GM18499 (cell line): ENCODE results near the gene ERC2.

Experiments
- ATAC-seq: cut with Tn5 transposase; IDR thresholded peaks from one replicate; pipeline ENCODE4 v1.9.1; 2021; ENCODE audit warnings: moderate number of reproducible peaks; ENCODE audit not compliant: insufficient read depth, unreplicated experiment

The ERC2 gene

GRCh38 chr3:55647670-55648069 lies 820.6 kb downstream of the ERC2 start:
- ATAC-seq = no peak

- no peak for ATAC-seq
Measured at GRCh38 chr3:55647063-55647462, 821.2 kb downstream of the ERC2 start.

GRCh38 chr3:55646121-55646520 lies 822.1 kb downstream of the ERC2 start:
- no peak for ATAC-seq

GRCh38 chr3:55645422-55645821 lies 822.8 kb downstream of the ERC2 start:
- no peak for ATAC-seq

- no peak for ATAC-seq
Measured at GRCh38 chr3:55643283-55643682, 825.0 kb downstream of the ERC2 start.

GRCh38 chr3:55641964-55642363 lies 826.3 kb downstream of the ERC2 start:
- no peak for ATAC-seq

- no peak for ATAC-seq
Measured at GRCh38 chr3:55639896-55640765, 828.1 kb downstream of the ERC2 start.

- ATAC-seq = no peak
Measured at GRCh38 chr3:55639143-55639542, 829.1 kb downstream of the ERC2 start.

GRCh38 chr3:55637906-55638638 lies 830.2 kb downstream of the ERC2 start:
- ATAC-seq = no peak

GRCh38 chr3:55636300-55637195 lies 831.7 kb downstream of the ERC2 start:
- ATAC-seq = no peak

GRCh38 chr3:55634345-55634744 lies 833.9 kb downstream of the ERC2 start:
- no peak for ATAC-seq

- no peak for ATAC-seq
Measured at GRCh38 chr3:55633333-55633732, 834.9 kb downstream of the ERC2 start.

- ATAC-seq = no peak
Measured at GRCh38 chr3:55631766-55632331, 836.4 kb downstream of the ERC2 start.

- ATAC-seq = no peak
Measured at GRCh38 chr3:55630921-55631299, 837.4 kb downstream of the ERC2 start.

- ATAC-seq = no peak
Measured at GRCh38 chr3:55630280-55630920, 837.9 kb downstream of the ERC2 start.

GRCh38 chr3:55629432-55629831 lies 838.8 kb downstream of the ERC2 start:
- ATAC-seq = no peak

- no peak for ATAC-seq
Measured at GRCh38 chr3:55626279-55626665, 842.0 kb downstream of the ERC2 start.

- no peak for ATAC-seq
Measured at GRCh38 chr3:55624238-55624637, 844.0 kb downstream of the ERC2 start.

GRCh38 chr3:55623786-55624185 lies 844.5 kb downstream of the ERC2 start:
- no peak for ATAC-seq

- ATAC-seq = no peak
Measured at GRCh38 chr3:55622733-55623132, 845.5 kb downstream of the ERC2 start.
